TTC549 (cell line): ENCODE measurements around the gene PCDHA5.
A peak's percentile ranks its signal among the peaks of the same experiment; 100 is the strongest.

Source experiments
- FAIRE-seq: peaks from 2 replicates; lab custom pipeline; 2012; peaks lifted over from hg19 to GRCh38; lab: Jason Lieb, UNC

Gene PCDHA5

DNA sequence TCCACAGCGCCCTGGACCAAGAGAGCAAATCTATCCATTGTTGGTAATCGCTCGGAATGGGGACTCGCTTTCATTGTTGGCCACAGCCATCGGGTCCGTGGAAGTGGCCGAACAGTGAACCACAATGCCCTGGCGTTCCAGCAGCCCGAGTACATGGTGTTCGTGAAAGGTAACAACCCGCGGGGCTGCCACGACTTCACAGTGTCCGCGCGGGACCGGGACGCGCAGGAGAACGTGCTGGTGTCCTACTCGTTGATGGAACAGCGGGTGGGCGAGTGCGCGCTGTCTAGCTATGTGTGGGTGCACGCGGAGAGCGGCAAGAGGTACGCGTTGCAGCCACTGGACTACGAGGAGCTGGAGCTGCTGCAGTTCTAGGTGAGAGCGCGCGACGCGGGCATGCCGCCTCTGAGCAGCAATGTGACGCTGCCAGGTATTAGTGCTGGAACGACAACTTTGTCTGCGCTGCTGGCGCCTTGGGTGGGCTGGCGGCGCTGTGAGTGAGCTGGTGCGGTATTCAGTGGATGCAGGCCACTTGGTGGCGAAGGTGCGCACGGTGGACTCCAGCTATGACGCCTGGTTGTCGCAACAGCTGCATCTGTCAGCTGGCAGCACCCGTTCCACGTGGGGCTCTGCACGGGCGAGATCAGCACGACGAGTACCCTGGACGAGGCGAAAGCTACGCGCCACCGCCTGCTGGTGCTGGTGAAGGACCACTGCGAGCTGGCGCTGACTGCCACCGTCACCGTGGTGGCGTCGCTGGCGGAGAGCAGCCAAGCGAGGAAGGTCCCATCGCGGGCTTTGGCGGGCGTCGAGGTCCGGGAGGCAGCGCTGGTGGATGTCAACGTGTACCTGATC lies 41.3 kb downstream of the PCDHA5 start:
- FAIRE-seq, result no peak

DNA sequence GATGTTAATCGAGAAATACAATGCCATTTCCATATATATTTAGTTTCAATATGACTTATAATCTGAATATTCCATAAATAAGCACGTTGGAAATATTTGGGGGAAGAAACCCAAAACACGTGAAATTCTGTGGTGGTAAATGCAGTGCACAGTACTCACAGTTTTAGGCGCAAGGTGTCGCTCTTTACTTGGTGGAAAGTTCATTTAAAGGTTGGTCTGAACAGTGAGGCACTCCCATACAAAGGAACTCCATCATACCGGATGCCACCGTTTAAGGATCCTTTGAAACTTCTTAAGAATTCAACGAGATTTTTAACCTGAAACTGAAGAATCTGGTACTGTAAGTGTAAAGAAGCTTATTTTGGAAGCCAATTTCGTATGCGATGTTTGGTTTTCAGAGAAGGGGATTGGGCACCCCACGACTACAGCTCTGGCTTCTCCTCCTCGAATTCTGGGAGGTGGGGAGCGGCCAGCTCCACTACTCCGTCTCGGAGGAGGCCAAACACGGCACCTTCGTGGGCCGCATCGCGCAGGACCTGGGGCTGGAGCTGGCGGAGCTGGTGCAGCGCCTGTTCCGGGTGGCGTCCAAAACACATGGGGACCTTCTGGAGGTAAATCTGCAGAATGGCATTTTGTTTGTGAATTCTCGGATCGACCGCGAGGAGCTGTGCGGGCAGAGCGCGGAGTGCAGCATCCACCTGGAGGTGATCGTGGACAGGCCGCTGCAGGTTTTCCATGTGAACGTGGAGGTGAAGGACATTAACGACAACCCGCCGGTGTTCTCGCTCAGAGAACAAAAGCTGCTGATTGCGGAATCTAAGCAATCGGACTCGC lies 47.5 kb downstream of the PCDHA5 start, which contains the start of gene PCDHA11:
TSS of gene PCDHA11 (plus strand) at position 237 of the 834 bp plus-strand sequence. CDS start at position 384, 147 bp downstream.
- peak; percentile 95 for FAIRE-seq

DNA sequence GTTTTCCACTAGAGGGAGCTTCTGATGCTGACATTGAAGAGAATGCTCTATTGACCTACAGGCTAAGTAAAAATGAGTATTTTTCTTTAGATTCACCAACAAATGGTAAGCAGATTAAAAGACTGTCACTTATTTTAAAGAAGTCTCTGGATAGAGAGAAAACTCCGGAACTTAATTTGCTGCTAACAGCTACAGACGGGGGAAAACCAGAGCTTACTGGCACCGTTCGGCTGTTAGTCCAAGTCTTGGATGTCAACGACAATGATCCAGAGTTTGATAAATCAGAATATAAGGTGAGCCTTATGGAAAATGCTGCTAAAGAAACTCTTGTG lies 48.1 kb downstream of the PCDHA5 start:
- peak; percentile 32 for FAIRE-seq

DNA sequence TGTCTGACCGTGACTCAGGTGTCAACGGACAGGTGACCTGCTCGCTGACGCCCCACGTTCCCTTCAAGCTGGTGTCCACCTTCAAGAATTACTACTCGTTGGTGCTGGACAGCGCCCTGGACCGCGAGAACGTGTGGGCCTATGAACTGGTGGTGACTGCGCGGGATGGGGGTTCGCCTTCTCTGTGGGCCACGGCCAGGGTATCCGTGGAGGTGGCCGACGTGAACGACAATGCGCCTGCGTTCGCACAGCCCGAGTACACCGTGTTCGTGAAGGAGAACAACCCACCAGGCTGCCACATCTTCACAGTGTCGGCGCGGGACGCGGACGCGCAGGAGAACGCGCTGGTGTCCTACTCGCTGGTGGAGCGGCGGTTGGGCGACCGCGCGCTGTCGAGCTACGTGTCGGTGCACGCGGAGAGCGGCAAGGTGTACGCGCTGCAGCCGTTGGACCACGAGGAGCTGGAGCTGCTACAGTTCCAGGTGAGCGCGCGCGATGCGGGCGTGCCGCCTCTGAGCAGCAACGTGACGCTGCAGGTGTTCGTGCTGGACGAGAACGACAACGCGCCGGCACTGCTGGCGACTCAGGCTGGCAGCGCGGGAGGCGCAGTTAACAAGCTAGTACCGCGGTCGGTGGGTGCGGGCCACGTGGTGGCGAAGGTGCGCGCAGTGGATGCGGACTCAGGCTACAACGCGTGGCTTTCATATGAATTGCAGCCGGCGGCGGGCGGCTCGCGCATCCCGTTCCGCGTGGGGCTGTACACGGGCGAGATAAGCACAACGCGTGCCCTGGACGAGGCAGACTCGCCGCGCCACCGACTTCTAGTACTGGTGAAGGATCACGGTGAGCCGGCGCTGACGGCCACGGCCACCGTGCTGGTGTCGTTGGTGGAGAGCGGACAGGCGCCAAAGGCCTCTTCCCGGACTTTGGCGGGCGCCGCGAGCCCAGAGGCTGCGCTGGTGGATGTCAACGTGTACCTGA lies 49.1 kb downstream of the PCDHA5 start:
- no peak for FAIRE-seq
